GM12873 (cell line): ENCODE results near the gene SNPH.

Experiments used
- CTCF ChIP-seq: IDR thresholded peaks from 2 replicates; pipeline ENCODE4 v1.5.1; 2012; ENCODE audit warnings: low read depth, mild to moderate bottlenecking, moderate library complexity, low read length, control low read depth; ENCODE audit not compliant: insufficient read depth; ENCODE audit errors: missing control alignments

Gene SNPH

GRCh38 chr20:1294497-1294896 is 28.4 kb downstream of the SNPH start:
- no peak for TF ChIP-seq CTCF

- no peak for TF ChIP-seq CTCF
Observed at GRCh38 chr20:1295276-1295930, 29.3 kb downstream of the SNPH start.

GRCh38 chr20:1296117-1296610 is 30.1 kb downstream of the SNPH start:
- TF ChIP-seq CTCF, result no peak

- TF ChIP-seq CTCF, result no peak
Observed at GRCh38 chr20:1296922-1297321, 30.8 kb downstream of the SNPH start.

GRCh38 chr20:1297486-1297885 is 31.4 kb downstream of the SNPH start:
- TF ChIP-seq CTCF, result no peak

GRCh38 chr20:1298166-1298565 is 32.1 kb downstream of the SNPH start:
- TF ChIP-seq CTCF, result no peak

GRCh38 chr20:1298888-1299511 is 32.9 kb downstream of the SNPH start:
- TF ChIP-seq CTCF, result no peak
